GM21423 (cell line): ENCODE data around the gene USP28.
"Not testable (repeated sequence)": the region's sequence is repeated elsewhere in the genome, so short reads cannot be mapped to it uniquely, and the experiment has no call there.

Experiments
- ATAC-seq: cut with Tn5 transposase; IDR thresholded peaks from one replicate; pipeline ENCODE4 v1.9.1; 2021; ENCODE audit warnings: mild to moderate bottlenecking, moderate library complexity; ENCODE audit not compliant: unreplicated experiment

Gene USP28

DNA sequence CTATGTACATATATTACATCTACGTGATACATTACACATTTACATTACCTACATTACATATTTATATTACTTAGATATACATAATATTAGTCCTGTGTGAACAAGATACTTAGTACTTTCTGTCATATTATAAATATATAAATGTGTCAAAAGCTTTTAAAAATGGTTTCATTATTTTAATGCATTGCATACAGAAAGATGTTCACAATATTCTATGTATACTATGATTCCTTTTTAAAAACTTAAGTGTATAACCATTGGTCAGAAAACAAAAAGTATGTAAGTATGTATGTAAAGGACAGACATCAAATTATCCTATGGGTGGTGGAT is 101.2 kb downstream of the USP28 start:
- no peak for ATAC-seq

- ATAC-seq = peak; percentile 99
Observed at GRCh38 chr11:113773416-113774173, 101.8 kb downstream of the USP28 start, which contains the start of gene ZW10. Gene ZW10 (minus strand): TSS chr11:113773692. CDS start chr11:113773666, 26 bp downstream.

GRCh38 chr11:113773092-113773415 is 102.3 kb downstream of the USP28 start:
- ATAC-seq = peak; percentile 9

DNA sequence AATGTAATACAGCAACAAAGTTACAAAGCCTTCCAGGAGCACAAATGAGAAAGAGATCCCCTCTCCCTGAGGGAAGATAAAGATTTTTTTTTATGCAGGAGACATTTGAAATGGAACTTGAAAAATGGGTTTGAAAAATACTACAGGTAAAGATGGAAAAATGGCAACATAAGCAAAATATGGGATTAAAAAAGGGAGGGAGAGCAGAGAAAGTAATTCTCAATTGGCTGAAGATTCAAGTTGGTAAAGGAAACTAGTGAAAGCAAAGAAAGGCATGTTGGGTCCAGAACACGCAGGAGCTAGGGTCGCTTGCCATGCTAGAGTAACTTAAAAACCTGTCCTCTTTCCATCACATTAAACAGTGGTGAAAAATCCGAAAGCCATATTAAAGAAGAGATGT is 103.4 kb downstream of the USP28 start:
- no peak for ATAC-seq

GRCh38 chr11:113764527-113765219 is 110.7 kb downstream of the USP28 start:
- ATAC-seq = no peak

DNA sequence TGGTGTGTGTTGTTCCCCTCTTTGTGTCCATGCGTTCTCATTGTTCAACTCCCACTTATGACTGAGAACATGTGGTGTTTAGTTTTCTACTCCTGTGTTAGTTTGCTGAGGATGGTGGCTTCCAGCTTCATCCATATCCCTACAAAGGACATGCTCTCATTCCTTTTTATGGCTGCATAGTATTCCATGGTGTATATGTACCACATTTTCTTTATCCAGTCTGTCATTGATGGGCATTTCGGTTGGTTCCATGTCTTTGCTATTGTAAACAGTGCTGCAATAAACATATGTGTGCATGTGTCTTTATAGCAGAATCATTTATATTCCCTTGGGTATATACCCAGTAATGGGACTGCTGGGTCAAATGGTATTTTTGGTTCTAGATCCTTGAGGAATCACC is 112.3 kb downstream of the USP28 start:
- ATAC-seq = not testable (repeated sequence)

GRCh38 chr11:113760241-113760640 is 115.1 kb downstream of the USP28 start:
- ATAC-seq = no peak

- ATAC-seq = no peak
Observed at GRCh38 chr11:113752932-113753331, 122.4 kb downstream of the USP28 start.
